GM19438 (cell line): ENCODE results near the gene NIP7.
A peak's percentile ranks its signal among the peaks of the same experiment; 100 is the strongest.

Experiments used
- ATAC-seq: cut with Tn5 transposase; IDR thresholded peaks from one replicate; pipeline ENCODE4 v1.9.1; 2021; ENCODE audit warnings: low read depth; ENCODE audit not compliant: unreplicated experiment

The NIP7 gene

DNA sequence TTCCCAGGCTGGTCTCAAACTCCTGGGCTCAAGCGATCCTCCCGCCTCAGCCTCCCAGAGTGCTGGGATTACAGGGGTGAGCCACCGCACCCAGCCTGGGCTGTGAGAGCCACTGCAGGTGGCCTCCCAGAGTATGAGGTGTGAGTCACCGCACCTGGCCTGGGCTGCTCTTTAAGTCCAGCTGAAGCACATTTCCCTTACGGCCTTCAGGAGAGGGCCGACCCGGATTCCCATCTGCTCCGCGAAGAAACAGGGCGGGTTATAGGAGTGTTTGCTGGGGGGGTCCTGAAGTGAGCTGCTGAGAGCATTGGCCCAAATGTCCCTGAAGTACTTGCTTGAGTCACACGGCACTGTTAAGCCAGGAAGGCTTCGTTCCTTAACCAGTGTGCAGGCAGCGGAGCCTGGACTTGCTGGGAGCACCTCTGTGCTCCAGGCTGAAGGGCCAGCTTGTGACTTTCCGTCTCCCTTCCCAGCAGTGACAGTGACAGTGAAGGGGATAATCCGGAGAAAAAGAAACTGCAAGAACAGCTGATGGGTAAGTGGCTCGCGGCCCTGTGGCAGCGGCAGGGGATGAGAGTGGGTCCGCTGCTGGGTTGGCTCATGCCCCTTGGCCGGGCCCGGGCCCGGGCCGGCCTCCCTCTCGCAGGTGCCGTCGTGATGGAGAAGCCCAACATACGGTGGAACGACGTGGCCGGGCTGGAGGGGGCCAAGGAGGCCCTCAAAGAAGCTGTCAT is 21.2 kb upstream of the NIP7 start:
- no peak for ATAC-seq

GRCh38 chr16:69318911-69319289 is 20.7 kb upstream of the NIP7 start:
- ATAC-seq = no peak

DNA sequence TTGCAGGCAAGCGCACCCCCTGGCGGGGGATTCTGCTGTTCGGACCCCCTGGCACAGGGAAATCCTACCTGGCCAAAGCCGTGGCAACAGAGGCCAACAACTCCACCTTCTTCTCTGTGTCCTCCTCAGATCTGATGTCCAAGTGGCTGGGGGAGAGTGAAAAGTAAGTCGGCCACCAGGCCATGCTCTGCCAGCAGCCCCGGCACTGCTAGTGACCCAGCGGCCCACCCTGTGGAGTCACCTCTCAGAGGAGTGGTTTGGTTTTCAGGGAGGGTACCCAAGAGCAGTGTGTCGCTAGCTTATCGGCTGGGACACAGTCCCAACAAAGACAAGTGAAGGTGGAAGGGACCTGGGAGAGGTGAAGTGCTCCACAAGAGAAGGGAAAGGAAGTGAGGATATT is 20.2 kb upstream of the NIP7 start:
- no peak for ATAC-seq

- no peak for ATAC-seq
Measured at GRCh38 chr16:69319826-69320739, 19.5 kb upstream of the NIP7 start.

GRCh38 chr16:69320740-69321073 is 18.9 kb upstream of the NIP7 start:
- no peak for ATAC-seq

- ATAC-seq = no peak
Measured at GRCh38 chr16:69321080-69321479, 18.5 kb upstream of the NIP7 start.

DNA sequence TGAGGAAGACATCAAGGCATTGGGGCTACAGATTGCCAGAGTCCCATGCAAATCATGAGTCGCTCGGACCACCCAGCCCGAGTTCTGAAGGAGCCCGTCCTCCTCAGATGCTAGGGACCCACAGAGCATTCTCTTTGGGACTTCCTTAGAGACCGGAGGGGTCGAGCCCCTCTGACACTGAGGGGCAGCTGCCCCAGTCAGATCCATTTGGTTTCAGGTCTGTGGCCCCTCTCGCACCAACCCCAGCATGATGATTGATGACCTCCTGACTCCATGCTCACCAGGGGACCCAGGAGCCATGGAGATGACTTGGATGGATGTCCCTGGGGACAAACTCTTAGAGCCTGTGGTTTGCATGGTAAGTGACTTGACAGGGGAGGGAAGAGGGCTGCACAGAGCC is 17.2 kb upstream of the NIP7 start:
- no peak for ATAC-seq

- ATAC-seq = no peak
Measured at GRCh38 chr16:69323415-69323814, 16.2 kb upstream of the NIP7 start.

DNA sequence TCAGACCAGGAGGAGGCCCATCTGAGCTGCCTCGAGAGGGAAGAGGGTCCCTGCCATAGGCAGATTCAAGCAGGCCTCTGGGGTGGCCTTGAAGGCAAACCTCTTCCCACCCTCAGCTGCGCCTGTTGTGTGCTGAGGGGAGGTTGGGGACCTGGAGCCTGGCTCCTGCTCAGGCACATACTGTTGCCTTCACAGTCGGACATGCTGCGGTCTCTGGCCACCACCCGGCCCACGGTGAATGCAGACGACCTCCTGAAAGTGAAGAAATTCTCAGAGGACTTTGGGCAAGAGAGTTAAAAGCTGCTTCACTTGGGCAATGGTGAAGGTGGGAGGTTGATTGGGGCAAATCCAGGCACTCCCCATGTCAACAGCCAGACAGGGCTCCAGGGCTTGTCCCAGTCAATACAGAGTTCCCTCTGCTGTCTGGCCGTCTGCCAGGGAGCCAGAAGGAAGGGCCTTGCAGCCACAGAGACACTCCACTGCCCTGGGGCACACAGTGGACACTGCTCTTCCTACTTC is 15.5 kb upstream of the NIP7 start:
- no peak for ATAC-seq

DNA sequence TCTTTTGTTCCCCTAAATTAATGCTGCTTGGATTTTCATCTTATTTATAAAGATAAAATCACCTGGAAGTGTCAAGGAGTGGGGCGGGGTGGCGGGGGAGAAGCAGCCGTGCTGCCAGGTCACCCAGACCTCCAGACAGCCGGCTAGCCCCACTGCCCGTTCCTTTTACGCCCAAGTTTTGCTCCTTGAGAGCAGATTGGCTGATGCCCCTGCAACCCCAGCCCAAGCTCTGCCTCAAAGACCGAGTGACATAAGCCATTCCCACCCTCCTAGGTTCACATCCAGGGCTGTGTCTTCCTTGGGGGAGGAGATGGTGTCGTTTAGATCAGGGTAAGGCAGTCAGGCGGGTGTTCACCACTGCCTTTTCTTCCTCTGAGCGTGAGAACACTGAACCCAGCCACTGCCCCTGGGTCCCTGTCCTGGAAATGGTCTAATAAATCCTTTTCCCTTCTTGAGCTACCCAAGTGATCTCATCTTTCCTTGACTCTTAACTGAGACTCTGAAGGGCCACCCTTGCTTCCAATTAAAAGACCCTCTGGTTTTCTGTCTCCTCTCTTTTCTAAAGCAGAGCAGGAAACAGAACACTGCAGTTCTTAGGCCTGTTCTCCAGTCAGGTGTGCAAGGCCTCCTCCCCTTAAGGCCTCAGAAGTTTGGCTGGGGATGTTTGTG is 14.9 kb upstream of the NIP7 start:
- no peak for ATAC-seq

- ATAC-seq = no peak
Measured at GRCh38 chr16:69325784-69326171, 13.8 kb upstream of the NIP7 start.

GRCh38 chr16:69326172-69326873 is 13.2 kb upstream of the NIP7 start:
- ATAC-seq = no peak

GRCh38 chr16:69327585-69328310 is 11.8 kb upstream of the NIP7 start:
- no peak for ATAC-seq

DNA sequence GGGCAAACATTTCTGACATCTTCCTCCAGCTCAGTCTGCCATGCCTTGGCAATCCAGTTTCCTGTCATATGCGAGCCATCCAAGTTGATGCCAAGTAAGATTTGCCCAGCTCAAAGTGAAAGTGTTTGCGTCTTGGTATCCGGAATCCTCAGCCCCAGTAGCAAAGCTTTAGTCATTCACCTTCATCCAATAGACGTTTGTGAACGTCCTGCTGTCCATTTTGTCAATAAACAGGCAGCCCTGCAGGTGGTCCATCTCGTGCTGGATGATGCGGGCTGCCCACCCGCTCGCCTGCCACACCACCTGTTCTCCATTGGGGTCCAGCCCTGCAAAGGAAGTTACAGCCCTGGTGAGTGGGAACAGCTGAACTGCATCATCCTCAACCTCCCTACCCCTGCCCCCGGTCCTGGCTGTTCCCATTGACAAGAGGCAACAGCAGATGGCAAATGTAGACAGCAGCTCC is 10.7 kb upstream of the NIP7 start:
- no peak for ATAC-seq

DNA sequence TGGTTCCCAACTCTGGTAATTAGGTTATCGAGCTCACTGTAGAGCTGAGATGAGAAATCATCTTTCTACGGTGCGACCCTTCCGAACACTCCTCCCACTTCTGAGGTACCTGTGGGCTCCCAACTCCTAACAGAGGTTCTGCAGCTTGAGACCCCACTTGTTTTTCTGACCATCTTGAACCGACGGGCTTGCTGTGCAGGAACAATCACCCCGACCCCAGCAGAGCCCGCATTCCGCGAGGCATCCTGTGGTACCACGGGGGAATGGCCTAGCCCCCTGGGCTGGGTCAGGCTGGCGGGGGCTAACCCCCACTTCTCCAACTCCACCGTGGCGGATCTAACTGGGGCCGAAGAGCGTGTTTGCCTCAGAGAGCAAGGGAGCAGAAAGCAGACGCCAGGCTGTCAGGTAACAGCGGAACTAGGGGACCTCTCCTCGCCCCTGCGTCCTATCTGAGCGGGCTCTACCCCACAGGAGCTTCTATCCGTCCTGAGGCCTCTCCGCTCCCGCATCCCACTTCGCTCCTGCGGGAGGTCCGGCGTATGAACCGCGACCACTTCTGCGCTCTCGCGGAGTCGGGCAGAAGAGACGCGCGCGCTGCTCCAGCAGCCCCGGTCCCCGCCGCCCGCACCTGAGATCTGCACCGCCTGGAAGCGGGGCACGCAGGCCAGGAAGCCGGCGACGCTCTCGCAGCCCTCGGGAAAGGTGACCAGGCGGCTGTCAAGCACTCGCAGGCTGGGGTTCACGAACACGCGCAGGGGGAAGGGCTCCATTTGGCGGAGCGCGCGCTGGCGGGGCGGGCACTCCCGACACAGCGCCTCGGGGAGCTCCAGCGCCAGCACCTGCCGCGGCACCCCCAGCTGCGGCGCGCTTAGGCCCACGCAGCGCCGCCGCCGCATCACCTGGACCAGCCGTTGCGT is 9.9 kb upstream of the NIP7 start:
- ATAC-seq = peak; percentile 33

GRCh38 chr16:69330286-69331109 is 9.1 kb upstream of the NIP7 start, which contains the start of gene PDF:
TSS of gene PDF (minus strand) at chr16:69330588. CDS start at chr16:69330570, 18 bp downstream.
- ATAC-seq = peak; percentile 93

- ATAC-seq = no peak
Measured at GRCh38 chr16:69334696-69335095, 4.9 kb upstream of the NIP7 start.
